RPMI8226 (cell line): Measurements from ENCODE around the gene TNS3.
"Not testable (repeated sequence)": the region's sequence is repeated elsewhere in the genome, so short reads cannot be mapped to it uniquely, and the experiment has no call there.

Experiments
- DNase-seq: peaks from one replicate; pipeline ENCODE4 v3.0.0-alpha.2; 2015

Gene TNS3

GRCh38 chr7:47266131-47266706, 315.7 kb downstream of the TNS3 start:
- DNase-seq: peak; percentile 68

- DNase-seq: no peak
These were observed 316.3 kb downstream of the TNS3 start for GRCh38 chr7:47265621-47266020.

- DNase-seq: no peak
These were observed 317.8 kb downstream of the TNS3 start for GRCh38 chr7:47264021-47264651.

GRCh38 chr7:47262881-47263280, 319.0 kb downstream of the TNS3 start:
- DNase-seq: no peak

GRCh38 chr7:47262160-47262559, 319.8 kb downstream of the TNS3 start:
- DNase-seq: not testable (repeated sequence)

GRCh38 chr7:47260270-47260669, 321.6 kb downstream of the TNS3 start:
- DNase-seq: no peak

GRCh38 chr7:47259682-47260081, 322.2 kb downstream of the TNS3 start:
- DNase-seq: no peak

GRCh38 chr7:47258798-47259197, 323.1 kb downstream of the TNS3 start:
- DNase-seq: no peak

GRCh38 chr7:47256016-47256415, 325.9 kb downstream of the TNS3 start:
- DNase-seq: no peak

- no peak for DNase-seq
These were observed 326.5 kb downstream of the TNS3 start for GRCh38 chr7:47255441-47255840.

- DNase-seq: no peak
These were observed 326.9 kb downstream of the TNS3 start for GRCh38 chr7:47255007-47255406.

GRCh38 chr7:47254081-47254977, 327.6 kb downstream of the TNS3 start:
- DNase-seq: peak; percentile 73

- DNase-seq: no peak
These were observed 328.2 kb downstream of the TNS3 start for GRCh38 chr7:47253650-47254080.

- DNase-seq: no peak
These were observed 329.2 kb downstream of the TNS3 start for GRCh38 chr7:47252675-47253074.

- no peak for DNase-seq
These were observed 332.6 kb downstream of the TNS3 start for GRCh38 chr7:47249361-47249760.

GRCh38 chr7:47248797-47249196, 333.1 kb downstream of the TNS3 start:
- DNase-seq: no peak

GRCh38 chr7:47247132-47247531, 334.8 kb downstream of the TNS3 start:
- no peak for DNase-seq

- no peak for DNase-seq
These were observed 337.2 kb downstream of the TNS3 start for GRCh38 chr7:47244692-47245091.

GRCh38 chr7:47241112-47242065, 340.5 kb downstream of the TNS3 start:
- no peak for DNase-seq

- no peak for DNase-seq
These were observed 341.9 kb downstream of the TNS3 start for GRCh38 chr7:47239931-47240421.

GRCh38 chr7:47239034-47239433, 342.9 kb downstream of the TNS3 start:
- no peak for DNase-seq

- DNase-seq: no peak
These were observed 345.3 kb downstream of the TNS3 start for GRCh38 chr7:47236480-47237129.
